Uterus (tissue), 4 donors: ENCODE measurements around the gene BAHCC1. TPM values are rescaled to one million over a fixed set of nuclear protein-coding genes. Genes with fewer than 3 reads are reported as not detected.

Source experiments
- DNase-seq, 2 donors: peaks; one replicate each; pipeline ENCODE4 v3.0.0-alpha.2; 2019 to 2020
- H3K27ac ChIP-seq, 2 donors: fragments of 200-600 bp; sonication (generic); 1 replicate in 1 of 2; 2 replicates in 1 of 2; pipeline ENCODE4 v1.5.1; 2016 to 2018
- H3K27me3 ChIP-seq, 2 donors: fragments of 200-600 bp; sonication (generic); one replicate each; pipeline ENCODE4 v1.5.1; 2018 to 2019; ENCODE audit warnings: control low read depth in 1 of 2
- H3K36me3 ChIP-seq, 2 donors: fragments of 200-600 bp; sonication (generic); one replicate each; pipeline ENCODE4 v1.5.1; 2019; ENCODE audit warnings: control low read depth in 1 of 2
- H3K4me1 ChIP-seq, 2 donors: fragments of 200-600 bp; sonication (generic); one replicate each; pipeline ENCODE4 v1.5.1; 2018 to 2019; ENCODE audit warnings: control low read depth in 1 of 2
- H3K4me3 ChIP-seq, 2 donors: fragments of 200-600 bp; sonication (generic); 1 replicate in 1 of 2; 2 replicates in 1 of 2; pipeline ENCODE4 v1.5.1; 2018 to 2019; ENCODE audit warnings: mild to moderate bottlenecking in 1 of 2
- H3K9me3 ChIP-seq, 2 donors: fragments of 200-600 bp; sonication (generic); one replicate each; pipeline ENCODE4 v1.5.1; 2019; ENCODE audit warnings: control low read depth in 1 of 2
- CTCF ChIP-seq, 4 experiments: fragments of 200-600 bp in 2 of 4; fragments of 450-650 bp in 2 of 4; sonication (generic) in 2 of 4; IDR thresholded peaks; one replicate each; pipeline ENCODE4 v1.5.1; 2016 to 2019; ENCODE audit warnings: antibody characterized with exemption in 4 of 4, mild to moderate bottlenecking in 2 of 4, moderate library complexity in 1 of 4
- POLR2A ChIP-seq, 2 donors: fragments of 450-650 bp; IDR thresholded peaks; one replicate each; pipeline ENCODE4 v1.6.1; 2016; ENCODE audit warnings: antibody characterized with exemption in 2 of 2, mild to moderate bottlenecking in 1 of 2, moderate library complexity in 1 of 2
- intact Hi-C: fragments of 100-400 bp; cut with DNase I; formaldehyde crosslinking; loops from one replicate; pipeline ENCODE4 v1.15.1; 2023; ENCODE audit warnings: low total_unique reads
- total RNA-seq, 4 donors: library from RNA; depleted of rRNA in 3 of 4; stranded (reverse); fragments of >200 nt in 3 of 4; gene quantifications; one replicate each; pipeline versions ENCODE4 v1.1.0 to v1.2.4, GENCODE V29; 2014 to 2023
- donor health status: DM: yes; HTN: yes; CAD: no.

The BAHCC1 gene
- total RNA-seq, 4 donors from 2014 or later: 1.5 to 34.1 (median 8.5) TPM

GRCh38 chr17:81499601-81499970 lies 104.3 kb downstream of the BAHCC1 start:
- no peaks in the 10 kb centered on the region for H3K27me3 ChIP-seq
- TF ChIP-seq POLR2A (IDR thresholded peaks at IDR 0.05) (no peak), CTCF (IDR thresholded peaks at IDR 0.05) (no peak)
- no peaks in the 10 kb centered on the region for H3K4me1 ChIP-seq
- H3K9me3 ChIP-seq: no peaks in the 10 kb centered on the region
- intact Hi-C loops: no loop called here
- H3K36me3 ChIP-seq: no peaks in the 10 kb centered on the region
- H3K27ac ChIP-seq: no peak overlapping the region
- DNase-seq: no peak
- H3K4me3 ChIP-seq: no peak overlapping the region

- Histone ChIP-seq H3K4me3 (no peak overlapping the region), H3K4me1 (no peaks in the 10 kb centered on the region), H3K36me3 (no peaks in the 10 kb centered on the region), H3K9me3 (no peaks in the 10 kb centered on the region), H3K27me3 (no peaks in the 10 kb centered on the region), H3K27ac (no peak overlapping the region)
- intact Hi-C loops: no loop called here
- TF ChIP-seq CTCF (IDR thresholded peaks at IDR 0.05) (no peak), POLR2A (IDR thresholded peaks at IDR 0.05) (no peak)
- DNase-seq: no peak
Measured at GRCh38 chr17:81500047-81500446, 104.8 kb downstream of the BAHCC1 start.

- H3K9me3 ChIP-seq: no peaks in the 10 kb centered on the region
Measured at GRCh38 chr17:81502471-81503017, 107.3 kb downstream of the BAHCC1 start.

GRCh38 chr17:81503619-81504018 lies 108.4 kb downstream of the BAHCC1 start:
- Histone ChIP-seq H3K27ac (no peak overlapping the region), H3K36me3 (no peaks in the 10 kb centered on the region), H3K27me3 (no peaks in the 10 kb centered on the region), H3K4me1 (no peaks in the 10 kb centered on the region), H3K4me3 (no peak overlapping the region), H3K9me3 (no peaks in the 10 kb centered on the region)
- no peak for TF ChIP-seq CTCF (IDR thresholded peaks at IDR 0.05)
- TF ChIP-seq POLR2A (IDR thresholded peaks at IDR 0.05): no peak
- intact Hi-C loops: no loop called here
- DNase-seq: no peak

More at GRCh38 chr17:81502471-81503017, 107.3 kb downstream of the BAHCC1 start:
- no peak overlapping the region for H3K4me3 ChIP-seq
- TF ChIP-seq CTCF (IDR thresholded peaks at IDR 0.05): no peak
- no peak for TF ChIP-seq POLR2A (IDR thresholded peaks at IDR 0.05)
- no peaks in the 10 kb centered on the region for H3K36me3 ChIP-seq
- no peak for DNase-seq
- no peaks in the 10 kb centered on the region for H3K4me1 ChIP-seq
- intact Hi-C loops: no loop called here
- no peaks in the 10 kb centered on the region for H3K27me3 ChIP-seq
- no peak overlapping the region for H3K27ac ChIP-seq

- no peaks in the 10 kb centered on the region for H3K4me1 ChIP-seq
- DNase-seq: no peak
- H3K4me3 ChIP-seq: peak overlapping the region; percentile 77 to 98
- H3K27me3 ChIP-seq: no peaks in the 10 kb centered on the region
- no peaks in the 10 kb centered on the region for H3K9me3 ChIP-seq
- intact Hi-C loops: no loop called here
- no peak for TF ChIP-seq POLR2A (IDR thresholded peaks at IDR 0.05)
- TF ChIP-seq CTCF (IDR thresholded peaks at IDR 0.05): no peak
- H3K27ac ChIP-seq: peak overlapping the region; percentile 50 to 97
- H3K36me3 ChIP-seq: no peaks in the 10 kb centered on the region
Measured at GRCh38 chr17:81508639-81509206, 113.5 kb downstream of the BAHCC1 start.
